ENCODE measurements around the gene SRGAP1.

The SRGAP1 gene

DNA sequence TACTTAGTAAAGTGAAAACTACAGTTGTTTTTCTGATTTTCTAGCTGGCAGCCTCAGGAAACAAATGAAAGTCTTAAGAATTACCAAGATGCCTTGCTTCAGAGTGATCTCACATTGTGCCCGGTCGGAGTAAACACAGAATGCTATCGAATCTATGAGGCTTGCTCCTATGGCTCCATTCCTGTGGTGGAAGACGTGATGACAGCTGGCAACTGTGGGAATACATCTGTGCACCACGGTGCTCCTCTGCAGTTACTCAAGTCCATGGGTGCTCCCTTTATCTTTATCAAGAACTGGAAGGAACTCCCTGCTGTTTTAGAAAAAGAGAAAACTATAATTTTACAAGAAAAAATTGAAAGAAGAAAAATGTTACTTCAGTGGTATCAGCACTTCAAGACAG is 35.9 kb upstream of the SRGAP1 start:
- DNase-seq (ENCODE audit: low read depth) = no peak
- no peak overlapping the region for H3K4me3 ChIP-seq (ENCODE audit: low read depth, low read length)
- TF ChIP-seq, protein P1, sequence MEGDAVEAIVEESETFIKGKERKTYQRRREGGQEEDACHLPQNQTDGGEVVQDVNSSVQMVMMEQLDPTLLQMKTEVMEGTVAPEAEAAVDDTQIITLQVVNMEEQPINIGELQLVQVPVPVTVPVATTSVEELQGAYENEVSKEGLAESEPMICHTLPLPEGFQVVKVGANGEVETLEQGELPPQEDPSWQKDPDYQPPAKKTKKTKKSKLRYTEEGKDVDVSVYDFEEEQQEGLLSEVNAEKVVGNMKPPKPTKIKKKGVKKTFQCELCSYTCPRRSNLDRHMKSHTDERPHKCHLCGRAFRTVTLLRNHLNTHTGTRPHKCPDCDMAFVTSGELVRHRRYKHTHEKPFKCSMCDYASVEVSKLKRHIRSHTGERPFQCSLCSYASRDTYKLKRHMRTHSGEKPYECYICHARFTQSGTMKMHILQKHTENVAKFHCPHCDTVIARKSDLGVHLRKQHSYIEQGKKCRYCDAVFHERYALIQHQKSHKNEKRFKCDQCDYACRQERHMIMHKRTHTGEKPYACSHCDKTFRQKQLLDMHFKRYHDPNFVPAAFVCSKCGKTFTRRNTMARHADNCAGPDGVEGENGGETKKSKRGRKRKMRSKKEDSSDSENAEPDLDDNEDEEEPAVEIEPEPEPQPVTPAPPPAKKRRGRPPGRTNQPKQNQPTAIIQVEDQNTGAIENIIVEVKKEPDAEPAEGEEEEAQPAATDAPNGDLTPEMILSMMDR (IDR thresholded peaks at IDR 0.05; ENCODE audit: insufficient read depth, low read depth, low read length, missing control alignments) = no peak

DNA sequence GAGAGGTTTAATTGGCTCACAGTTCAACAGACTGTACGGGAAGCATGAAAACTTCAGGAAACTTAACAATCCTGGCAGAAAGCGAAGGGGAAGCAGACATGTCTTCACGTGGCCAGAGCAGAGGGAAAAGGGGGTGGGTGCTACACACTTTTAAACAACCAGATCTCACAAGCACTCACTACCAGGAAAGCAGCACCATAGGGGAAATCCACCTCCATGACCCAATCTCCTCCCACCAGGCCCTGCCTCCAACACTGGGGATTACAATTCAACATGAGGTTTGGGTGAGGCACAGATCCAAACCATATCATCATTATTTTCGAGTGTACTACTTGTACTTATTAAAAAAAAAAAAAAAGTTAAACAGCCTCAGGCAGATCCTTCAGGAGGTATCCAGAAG is 34.9 kb upstream of the SRGAP1 start:
- TF ChIP-seq, protein P1 (IDR thresholded peaks at IDR 0.05; ENCODE audit: insufficient read depth, low read depth, low read length, missing control alignments) = no peak
- H3K4me3 ChIP-seq (ENCODE audit: low read depth, low read length) = no peak overlapping the region
- DNase-seq (ENCODE audit: low read depth) = no peak

DNA sequence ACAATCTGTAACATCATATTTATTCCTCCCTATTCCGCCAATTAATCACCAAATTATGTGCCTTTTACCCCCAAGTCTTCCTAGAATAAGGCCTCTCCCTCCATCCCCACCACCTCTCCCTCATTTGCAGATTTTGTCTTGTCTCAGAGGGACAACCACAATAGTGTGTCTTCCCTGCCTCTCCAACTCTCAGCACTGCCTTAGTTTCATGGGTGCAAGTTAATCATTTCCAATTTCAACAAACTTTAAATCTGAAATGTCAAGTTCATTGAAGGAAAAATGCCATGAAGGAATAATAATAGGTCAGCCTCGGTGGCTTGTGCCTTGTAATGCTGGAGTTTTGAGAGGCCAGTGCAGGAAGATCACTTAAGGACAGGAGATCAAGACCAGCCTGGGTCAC is 33.2 kb upstream of the SRGAP1 start:
- DNase-seq (ENCODE audit: low read depth) = no peak
- TF ChIP-seq, protein P1 (IDR thresholded peaks at IDR 0.05; ENCODE audit: insufficient read depth, low read depth, low read length, missing control alignments) = no peak

DNA sequence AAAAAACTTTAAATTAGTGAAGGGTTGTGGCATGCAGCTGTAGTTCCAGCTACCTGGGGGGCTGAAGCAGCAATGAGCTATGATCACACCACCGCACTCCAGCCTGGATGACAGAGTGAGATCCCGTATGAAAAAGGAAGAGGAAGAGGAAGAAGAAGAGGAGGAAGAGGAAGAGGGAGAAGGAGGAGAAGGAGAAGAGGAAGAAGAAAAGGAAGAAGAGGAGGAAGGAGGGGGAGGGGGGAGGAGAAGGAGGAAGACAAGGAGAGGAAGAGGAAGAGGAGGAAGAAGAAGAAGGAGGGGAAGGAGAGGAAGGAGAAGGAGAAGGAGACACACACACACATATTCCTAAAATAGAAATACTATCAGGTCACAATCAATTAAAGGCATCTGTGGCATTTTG is 32.7 kb upstream of the SRGAP1 start:
- H3K4me3 ChIP-seq (ENCODE audit: low read depth, low read length) = no peak overlapping the region
- TF ChIP-seq, protein P1 (IDR thresholded peaks at IDR 0.05; ENCODE audit: insufficient read depth, low read depth, low read length, missing control alignments) = no peak
- DNase-seq (ENCODE audit: low read depth) = no peak

More for the DNA sequence above, 33.2 kb upstream of the SRGAP1 start:
- no peak overlapping the region for H3K4me3 ChIP-seq (ENCODE audit: low read depth, low read length)

DNA sequence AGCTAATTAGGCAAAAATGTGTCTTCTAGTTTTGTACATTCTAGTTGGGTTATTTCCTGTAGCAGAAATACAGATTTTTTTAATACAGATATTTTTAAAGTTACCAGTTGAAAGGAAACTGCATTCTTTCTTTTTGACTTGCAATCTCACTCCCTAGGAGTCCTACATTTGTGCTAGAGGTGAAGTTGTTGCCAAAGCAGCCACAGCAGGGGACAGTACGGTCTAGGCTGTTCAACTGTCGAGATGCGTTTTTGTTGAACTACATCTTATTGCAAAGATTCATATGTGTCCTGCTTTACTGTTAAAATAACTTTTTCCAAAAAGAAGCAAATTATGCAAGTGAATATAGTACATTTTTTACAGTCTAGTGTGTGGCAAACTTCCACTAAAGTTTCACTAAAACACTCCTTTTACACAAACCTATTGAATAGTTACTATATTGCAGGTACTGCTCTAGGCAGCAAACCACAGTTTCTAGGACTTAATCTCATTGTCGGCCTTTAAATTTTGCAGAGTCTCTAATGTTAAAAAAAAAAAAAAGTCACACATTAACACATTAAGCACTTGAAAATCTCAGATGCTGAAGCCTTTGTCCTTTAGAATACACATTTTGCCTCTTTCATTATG is 30.2 kb upstream of the SRGAP1 start:
- no peak for DNase-seq (ENCODE audit: low read depth)
- no peak overlapping the region for H3K4me3 ChIP-seq (ENCODE audit: low read depth, low read length)
- TF ChIP-seq, protein P1 (IDR thresholded peaks at IDR 0.05; ENCODE audit: insufficient read depth, low read depth, low read length, missing control alignments) = no peak

DNA sequence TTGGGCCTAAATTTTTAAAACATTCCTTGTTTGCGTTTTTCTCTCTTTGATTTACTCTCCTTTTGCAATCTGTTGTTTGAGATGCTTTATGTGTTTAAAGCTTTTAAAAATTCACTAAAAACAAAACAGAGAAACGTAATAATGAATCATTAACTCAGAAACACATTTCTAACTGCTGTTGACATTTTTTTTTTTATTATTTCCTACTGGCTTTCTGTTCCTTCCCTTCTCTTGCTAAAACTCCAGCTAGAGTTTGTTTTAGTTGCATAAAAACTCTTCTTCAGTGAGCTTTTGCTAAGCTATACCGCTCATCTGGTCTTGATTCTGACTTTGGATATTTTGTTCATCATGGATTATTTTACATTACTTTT is 29.0 kb upstream of the SRGAP1 start:
- TF ChIP-seq, protein P1 (IDR thresholded peaks at IDR 0.05; ENCODE audit: insufficient read depth, low read depth, low read length, missing control alignments) = no peak
- H3K4me3 ChIP-seq (ENCODE audit: low read depth, low read length) = no peak overlapping the region
- no peak for DNase-seq (ENCODE audit: low read depth)

DNA sequence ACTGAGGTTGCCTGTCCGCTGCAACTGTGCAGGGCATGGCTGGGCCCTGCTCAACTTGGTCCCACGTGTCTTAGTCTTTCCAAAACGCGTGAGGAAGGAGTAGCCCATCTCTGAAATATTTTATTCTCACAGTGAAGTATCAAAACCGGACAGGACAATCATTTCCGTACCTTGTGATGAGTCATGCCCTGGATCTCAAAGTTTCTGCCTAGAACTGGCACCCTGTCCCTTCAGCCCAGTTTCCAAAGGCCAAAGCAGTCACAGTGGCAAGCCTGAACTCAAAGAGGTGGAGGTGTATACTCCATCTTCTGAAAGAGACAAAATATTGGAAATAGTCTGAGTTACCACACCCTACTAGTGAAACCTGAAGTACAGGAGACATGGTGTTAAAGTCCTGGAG is 28.5 kb upstream of the SRGAP1 start:
- TF ChIP-seq, protein P1 (IDR thresholded peaks at IDR 0.05; ENCODE audit: insufficient read depth, low read depth, low read length, missing control alignments) = no peak
- DNase-seq (ENCODE audit: low read depth) = peak; percentile 45
- H3K4me3 ChIP-seq (ENCODE audit: low read depth, low read length) = no peak overlapping the region
